ENCODE data around the gene PHOSPHO1. TPM values are rescaled to one million over a fixed set of nuclear protein-coding genes. Genes with fewer than 3 reads are reported as not detected.

The PHOSPHO1 gene
- total and polyA plus RNA-seq, 2 of the 13 experiments (the other 11 are each of a cell fraction or from before 2014, with no cell fraction given) = not detected

- TF ChIP-seq SIX1 (CRISPR knock-in tag; IDR thresholded peaks at IDR 0.05; ENCODE audit: borderline replicate concordance) = peak; percentile 65; the same call in 1 of the 2 replicates
- peak; percentile 86 for TF ChIP-seq ETV5 (CRISPR knock-in tag; IDR thresholded peaks at IDR 0.05; ENCODE audit: borderline replicate concordance)
- peak; percentile 99 for TF ChIP-seq BORCS8-MEF2B (CRISPR knock-in tag; IDR thresholded peaks at IDR 0.05)
- peak; percentile 47; the same call in 1 of the 2 replicates for TF ChIP-seq ZC3H4 (CRISPR knock-in tag; IDR thresholded peaks at IDR 0.05; ENCODE audit: borderline replicate concordance)
- 0 out of 2 replicates have a peak, but pooled peaks have one; percentile 21 for TF ChIP-seq ESRRA (CRISPR knock-in tag; IDR thresholded peaks at IDR 0.05; ENCODE audit: low read depth)
- TF ChIP-seq AGO2 (optimal IDR thresholded peaks at IDR 0.05; ENCODE audit: low read depth, low read length) = no peak
- TF ChIP-seq NR0B2 (CRISPR knock-in tag; IDR thresholded peaks at IDR 0.05) = no peak; the same call in 1 of the 2 replicates
- TF ChIP-seq GPBP1L1 (CRISPR knock-in tag; IDR thresholded peaks at IDR 0.05) = no peak
- TF ChIP-seq SUZ12 (IDR thresholded peaks at IDR 0.05; ENCODE audit: low read depth, low read length) = 0 out of 2 replicates have a peak, but pooled peaks have one; percentile 5
- TF ChIP-seq ZNF10 (CRISPR knock-in tag; IDR thresholded peaks at IDR 0.05; ENCODE audit: borderline replicate concordance, low read depth) = no peak
- no peak for TF ChIP-seq SETDB1 (CRISPR knock-in tag; IDR thresholded peaks at IDR 0.05; ENCODE audit: borderline replicate concordance)
- TF ChIP-seq REXO4 (CRISPR knock-in tag; IDR thresholded peaks at IDR 0.05; ENCODE audit: borderline replicate concordance) = peak; percentile 92; the same call in 1 of the 2 replicates
- no peak for TF ChIP-seq SKIL (CRISPR knock-in tag; IDR thresholded peaks at IDR 0.05; ENCODE audit: borderline replicate concordance)
- no peak for TF ChIP-seq MATR3 (CRISPR knock-in tag; IDR thresholded peaks at IDR 0.05)
- TF ChIP-seq KLF11 (CRISPR knock-in tag; IDR thresholded peaks at IDR 0.05) = peak; percentile 89
- TF ChIP-seq ZFP91 (CRISPR knock-in tag; IDR thresholded peaks at IDR 0.05; ENCODE audit: borderline replicate concordance) = peak; percentile 93
- TF ChIP-seq TMF1 (CRISPR knock-in tag; IDR thresholded peaks at IDR 0.05; ENCODE audit: low read depth) = peak; percentile 90
- peak; percentile 84; the same call in 1 of the 2 replicates for TF ChIP-seq SNAPC2 (CRISPR knock-in tag; IDR thresholded peaks at IDR 0.05)
- TF ChIP-seq ZNF552 (CRISPR knock-in tag; IDR thresholded peaks at IDR 0.05; ENCODE audit: borderline replicate concordance) = peak; percentile 85
- peak; percentile 20; the same call in 1 of the 2 replicates for TF ChIP-seq MXD4 (CRISPR knock-in tag; IDR thresholded peaks at IDR 0.05)
- peak; percentile 95; the same call in 1 of the 2 replicates for TF ChIP-seq ZNF761 (CRISPR knock-in tag; conservative IDR thresholded peaks at IDR 0.05)
- TF ChIP-seq EP300 (IDR thresholded peaks at IDR 0.05; ENCODE audit: low read depth in 2 of 2, low read length in 2 of 2) = peak in 1 of 2 experiments; percentile 28; a peak in 1 of 4 replicates
- peak; percentile 35 for TF ChIP-seq EP300 (CRISPR knock-in tag; IDR thresholded peaks at IDR 0.05; ENCODE audit: borderline replicate concordance)
- no peak for TF ChIP-seq POLR2AphosphoS2 (IDR thresholded peaks at IDR 0.05; ENCODE audit: low read depth, low read length)
These were observed 38.5 kb downstream of the PHOSPHO1 start (continued) for GRCh38 chr17:49191917-49192741.
